HFFc6 (cell line): ENCODE data around the gene KCNG2. TPM values are rescaled to one million over a fixed set of nuclear protein-coding genes. Genes with fewer than 3 reads are reported as not detected.

Experiments
- DNase-seq: peaks from one replicate; pipeline ENCODE4 v3.0.0-alpha.2; 2018
- H3K27ac Mint-ChIP-seq: 2 replicates; pipeline ENCODE4 v1.8.0; 2020; ENCODE audit warnings: mild to moderate bottlenecking, mixed read lengths
- H3K27me3 Mint-ChIP-seq: 2 replicates; pipeline ENCODE4 v1.8.0; 2021; ENCODE audit warnings: mild to moderate bottlenecking, moderate library complexity, mixed read lengths; ENCODE audit not compliant: insufficient read depth
- H3K36me3 Mint-ChIP-seq: 2 replicates; pipeline ENCODE4 v1.8.0; 2021; ENCODE audit warnings: low read depth, mixed read lengths
- H3K4me1 Mint-ChIP-seq: 2 replicates; pipeline ENCODE4 v1.8.0; 2020; ENCODE audit warnings: low read depth, mixed read lengths
- H3K4me3 Mint-ChIP-seq: 2 replicates; pipeline ENCODE4 v1.8.0; 2020; ENCODE audit warnings: mild to moderate bottlenecking, moderate library complexity, mixed read lengths
- H3K9me3 Mint-ChIP-seq: 2 replicates; pipeline ENCODE4 v1.8.0; 2020; ENCODE audit warnings: mild to moderate bottlenecking, mixed read lengths
- CTCF ChIP-seq: fragments of 200-600 bp; sonication (generic); IDR thresholded peaks from 2 replicates; pipeline ENCODE4 v1.5.0; 2021; ENCODE audit warnings: antibody characterized with exemption, mild to moderate bottlenecking
- total RNA-seq, 6 experiments: library from RNA; stranded (reverse); fragmentation: NEBNext Ultra II Directional; extraction: Animal tissue kit (Norgen Biotek cat#: 25700); gene quantifications; 2 replicates in 1 of 6; 3 replicates in 5 of 6; pipeline ENCODE4 v1.2.3, GENCODE V29; 2021

Gene KCNG2
- total RNA-seq, 6 experiments from 2014 or later, result not detected

DNA sequence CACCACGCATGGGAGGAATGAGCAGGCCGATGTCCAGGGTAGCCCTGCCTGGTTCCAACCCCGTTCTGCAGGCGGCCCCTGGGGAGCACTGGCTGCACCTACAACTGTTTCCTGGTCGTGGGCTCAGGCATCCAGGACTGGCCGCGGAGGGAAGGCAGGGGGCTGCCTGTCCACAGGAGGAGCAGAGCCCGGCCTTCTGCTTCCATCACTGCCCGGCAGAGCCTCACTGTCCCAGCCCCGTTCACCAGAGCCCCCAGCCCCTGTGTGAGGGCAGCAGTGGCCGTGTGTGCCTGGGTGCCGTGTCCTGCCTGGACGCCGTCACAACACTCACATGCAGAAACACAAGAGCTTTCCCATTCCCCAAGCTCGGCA lies 56.2 kb downstream of the KCNG2 start:
- peaks cover 6% of the 10 kb centered on the region; the same call in 1 of the 2 replicates for H3K4me1 Mint-ChIP-seq

GRCh38 chr18:79855147-79855933 lies 57.6 kb downstream of the KCNG2 start:
- DNase-seq, result no peak
- Mint-ChIP-seq H3K9me3 (peaks cover 6% of the 10 kb centered on the region; the same call in 1 of the 2 replicates), H3K27ac (no peak overlapping the region), H3K4me1 (peaks cover 6% of the 10 kb centered on the region; the same call in 1 of the 2 replicates), H3K4me3 (no peak overlapping the region; the same call in 1 of the 2 replicates), H3K36me3 (peaks cover 6% of the 10 kb centered on the region; the same call in 1 of the 2 replicates), H3K27me3 (peaks cover 13% of the 10 kb centered on the region)
- no peak for TF ChIP-seq CTCF

More for the DNA sequence above, 56.2 kb downstream of the KCNG2 start:
- Mint-ChIP-seq H3K9me3 (peaks cover 6% of the 10 kb centered on the region; the same call in 1 of the 2 replicates), H3K4me3 (no peak overlapping the region), H3K27ac (no peak overlapping the region), H3K36me3 (peaks cover 6% of the 10 kb centered on the region; the same call in 1 of the 2 replicates), H3K27me3 (peaks cover 10% of the 10 kb centered on the region)
- no peak for TF ChIP-seq CTCF
- no peak for DNase-seq

DNA sequence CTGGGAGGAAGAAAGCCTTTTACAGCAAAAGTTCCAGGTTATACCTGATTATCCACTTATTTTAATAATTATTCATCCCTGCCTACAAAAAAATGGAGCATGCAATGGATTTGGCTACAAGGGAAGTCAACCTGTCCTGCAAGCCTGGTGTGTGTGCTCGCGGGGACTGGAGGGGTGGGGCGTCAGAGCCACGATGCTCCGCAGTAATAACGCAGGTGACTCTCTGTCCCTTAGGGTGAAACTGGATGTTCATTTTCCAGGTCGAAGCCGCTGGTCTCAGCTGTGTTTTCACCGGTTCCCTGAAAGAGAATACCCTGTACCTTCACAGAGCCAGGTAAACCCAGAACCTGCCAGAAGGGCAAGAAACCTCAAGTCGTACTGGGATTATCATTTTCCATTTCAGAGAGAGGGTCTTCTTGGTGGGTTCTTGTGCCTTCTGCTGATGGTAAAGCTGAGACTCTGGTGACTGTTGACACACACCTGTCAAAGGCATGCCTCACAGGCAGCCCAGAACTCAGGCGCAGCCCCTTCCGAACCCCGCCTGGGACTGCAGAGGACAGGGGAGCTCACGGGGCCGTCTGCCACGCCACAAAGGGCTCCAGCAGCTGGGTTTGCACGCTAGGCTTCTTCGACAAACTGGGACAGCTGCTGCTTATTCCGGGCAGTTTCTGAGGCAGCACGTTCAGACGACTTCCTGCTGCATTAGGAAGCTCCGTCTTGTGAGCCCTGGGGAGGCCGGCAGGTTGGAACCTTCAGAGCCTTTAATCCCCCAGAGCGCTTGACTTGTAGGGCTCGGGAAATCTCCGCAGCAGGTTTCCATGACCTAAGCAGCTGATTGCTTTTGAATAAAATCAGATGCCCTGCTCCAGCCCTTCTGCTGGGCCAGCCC lies 58.6 kb downstream of the KCNG2 start:
- H3K4me1 Mint-ChIP-seq, result peaks cover 6% of the 10 kb centered on the region; the same call in 1 of the 2 replicates
- peaks cover 6% of the 10 kb centered on the region; the same call in 1 of the 2 replicates for H3K9me3 Mint-ChIP-seq
- peaks cover 13% of the 10 kb centered on the region for H3K27me3 Mint-ChIP-seq
- H3K27ac Mint-ChIP-seq, result no peak overlapping the region
- H3K4me3 Mint-ChIP-seq, result no peak overlapping the region
- TF ChIP-seq CTCF, result no peak
- no peak for DNase-seq
- peaks cover 6% of the 10 kb centered on the region; the same call in 1 of the 2 replicates for H3K36me3 Mint-ChIP-seq

- DNase-seq, result no peak
- Mint-ChIP-seq H3K4me3 (no peak overlapping the region), H3K27ac (no peak overlapping the region), H3K9me3 (peaks cover 12% of the 10 kb centered on the region), H3K36me3 (peaks cover 6% of the 10 kb centered on the region; the same call in 1 of the 2 replicates), H3K4me1 (peaks cover 6% of the 10 kb centered on the region; the same call in 1 of the 2 replicates), H3K27me3 (peaks cover 13% of the 10 kb centered on the region)
- no peak for TF ChIP-seq CTCF
Observed at GRCh38 chr18:79857082-79857671, 59.4 kb downstream of the KCNG2 start.

DNA sequence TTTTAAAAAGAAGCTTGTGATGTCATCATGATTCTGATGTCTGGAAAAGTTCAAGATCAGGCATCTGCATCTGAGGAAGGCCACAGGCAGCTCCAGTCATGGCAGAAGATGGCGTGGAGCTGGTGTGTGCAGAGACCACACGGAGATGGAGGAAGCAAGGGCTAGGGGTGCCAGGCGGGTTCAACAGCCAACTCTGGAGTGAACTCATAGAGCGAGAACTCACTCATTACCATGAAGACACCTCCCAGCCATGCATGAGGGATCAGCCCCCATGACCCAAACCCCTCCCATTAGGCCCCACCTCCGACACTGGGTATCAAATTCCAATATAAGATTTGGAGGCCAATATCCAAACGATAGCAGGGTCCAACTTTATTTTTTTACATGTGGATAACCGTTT lies 61.6 kb downstream of the KCNG2 start:
- no peak for TF ChIP-seq CTCF
- Mint-ChIP-seq H3K27me3 (peaks cover 11% of the 10 kb centered on the region), H3K9me3 (peaks cover 6% of the 10 kb centered on the region; the same call in 1 of the 2 replicates), H3K27ac (no peak overlapping the region), H3K4me1 (peaks cover 6% of the 10 kb centered on the region; the same call in 1 of the 2 replicates), H3K4me3 (no peak overlapping the region), H3K36me3 (no peaks in the 10 kb centered on the region)
- no peak for DNase-seq
